SK-N-SH (cell line): Measurements from ENCODE around the gene PHACTR2. TPM values are rescaled to one million over a fixed set of nuclear protein-coding genes. Genes with fewer than 3 reads are reported as not detected.

ENCODE experiments used
- CTCF ChIA-PET: fragments of 300-600, 350-600 bp; formaldehyde crosslinking; extraction: SDS; loops from one replicate; lab custom pipeline; 2021; lab: Yijun Ruan, JAX
- POLR2A ChIA-PET: fragments of 350-600 bp; sonication (Branson Sonifier 250); formaldehyde crosslinking; extraction: SDS; loops from one replicate; lab custom pipeline; 2020; ENCODE audit warnings: antibody characterized with exemption, inconsistent platforms; lab: Yijun Ruan, JAX
- DNase-seq: peaks from one replicate; pipeline ENCODE4 v3.0.0; 2012
- H2AFZ ChIP-seq: fragments of 200-600 bp; sonication (generic); 2 replicates; pipeline ENCODE4 v1.8.1; 2016; ENCODE audit warnings: antibody characterized with exemption, mild to moderate bottlenecking, low read depth
- H3F3A ChIP-seq: fragments of 200-600 bp; sonication (generic); replicated peaks from 2 replicates; pipeline ENCODE3; 2016; ENCODE audit warnings: antibody characterized with exemption, mild to moderate bottlenecking; ENCODE audit not compliant: insufficient read depth
- H3K27ac ChIP-seq, 2 experiments: fragments of 200-500 bp in 1 of 2; fragments of 200-600 bp in 1 of 2; sonication (Bioruptor generic) in 1 of 2; sonication (generic), shearing (Covaris generic) in 1 of 2; 2 replicates each; pipeline versions ENCODE4 v1.5.1 to v1.6.1; 2014 to 2016; ENCODE audit warnings: low read depth in 2 of 2, inconsistent platforms in 1 of 2, low read length in 1 of 2, mild to moderate bottlenecking in 1 of 2, mixed read lengths in 1 of 2
- H3K27me3 ChIP-seq: fragments of 200-600 bp; sonication (generic), shearing (Covaris generic); 2 replicates; pipeline ENCODE4 v1.6.1; 2016; ENCODE audit warnings: mixed run types; ENCODE audit not compliant: insufficient read depth
- H3K36me3 ChIP-seq, 2 experiments: fragments of 200-500 bp in 1 of 2; fragments of 200-600 bp in 1 of 2; sonication (Bioruptor generic) in 1 of 2; sonication (generic) in 1 of 2; replicated peaks in 1 of 2; 2 replicates each; pipeline versions ENCODE3 to v1.5.1; 2014 to 2016; ENCODE audit warnings: low read length in 1 of 2, mild to moderate bottlenecking in 1 of 2; ENCODE audit not compliant: insufficient read depth in 2 of 2, control insufficient read depth in 1 of 2
- H3K4me1 ChIP-seq, 2 experiments: fragments of 200-500 bp in 1 of 2; fragments of 200-600 bp in 1 of 2; sonication (Bioruptor generic) in 1 of 2; sonication (generic), shearing (Covaris generic) in 1 of 2; 2 replicates each; pipeline versions ENCODE4 v1.5.1 to v1.6.1; 2014 to 2016; ENCODE audit warnings: low read depth in 1 of 2, low read length in 1 of 2, mixed run types in 1 of 2; ENCODE audit not compliant: insufficient read depth in 2 of 2, control insufficient read depth in 1 of 2
- H3K4me2 ChIP-seq: fragments of 200-600 bp; sonication (generic), shearing (Covaris generic); 2 replicates; pipeline ENCODE4 v1.6.1; 2017; ENCODE audit warnings: mixed run types
- H3K4me3 ChIP-seq, 2 experiments: fragments of 200-500 bp in 1 of 2; fragments of 200-600 bp in 1 of 2; sonication (Bioruptor generic) in 1 of 2; sonication (generic), shearing (Covaris generic) in 1 of 2; 2 replicates each; pipeline versions ENCODE4 v1.5.1 to v1.8.1; 2014 to 2016; ENCODE audit warnings: low read depth in 2 of 2, inconsistent platforms in 1 of 2, low read length in 1 of 2, mild to moderate bottlenecking in 1 of 2, mixed read lengths in 1 of 2, moderate library complexity in 1 of 2
- H3K79me2 ChIP-seq: fragments of 200-600 bp; sonication (generic); 2 replicates; pipeline ENCODE4 v1.8.1; 2017; ENCODE audit warnings: mild to moderate bottlenecking; ENCODE audit not compliant: insufficient read depth
- H3K9ac ChIP-seq: fragments of 200-600 bp; sonication (generic); 2 replicates; pipeline ENCODE4 v1.6.1; 2017; ENCODE audit warnings: mixed run types
- H3K9me2 ChIP-seq: fragments of 200-600 bp; sonication (generic); 2 replicates; pipeline ENCODE4 v1.6.1; 2017; ENCODE audit warnings: mixed run types
- H3K9me3 ChIP-seq: fragments of 200-600 bp; sonication (generic); 2 replicates; pipeline ENCODE4 v1.6.1; 2017; ENCODE audit warnings: mixed run types, mild to moderate bottlenecking, moderate library complexity
- H4K20me1 ChIP-seq: fragments of 200-600 bp; sonication (generic); 2 replicates; pipeline ENCODE4 v1.6.1; 2017; ENCODE audit warnings: mild to moderate bottlenecking, mixed run types; ENCODE audit not compliant: insufficient read depth
- CTCF ChIP-seq: fragments of 200-600 bp; sonication (generic); IDR thresholded peaks from 2 replicates; pipeline ENCODE4 v1.6.1; 2017; ENCODE audit warnings: antibody characterized with exemption, mild to moderate bottlenecking, moderate library complexity
- ELF1 ChIP-seq: IDR thresholded peaks from 2 replicates; pipeline ENCODE4 v1.4.0; 2012
- EP300 ChIP-seq, 2 experiments: IDR thresholded peaks; 2 replicates each; pipeline versions ENCODE4 v1.4.0 to v1.6.1; 2012; ENCODE audit warnings: borderline replicate concordance in 1 of 2, low read depth in 1 of 2, low read length in 1 of 2
- EZH2phosphoT487 ChIP-seq: fragments of 200-600 bp; sonication (generic); IDR thresholded peaks from 2 replicates; pipeline ENCODE4 v1.6.1; 2017; ENCODE audit warnings: low read depth, mixed run types, mild to moderate bottlenecking, antibody characterized with exemption, moderate library complexity, borderline replicate concordance
- FOXJ3 ChIP-seq: sonication (generic); formaldehyde crosslinking; IDR thresholded peaks from 2 replicates; pipeline ENCODE4 v1.5.1; 2020; ENCODE audit warnings: mild to moderate bottlenecking, missing genetic modification reagents
- FOXM1 ChIP-seq: IDR thresholded peaks from 2 replicates; pipeline ENCODE4 v1.4.0; 2012; ENCODE audit warnings: low read depth, mild to moderate bottlenecking
- JUND ChIP-seq: IDR thresholded peaks from 2 replicates; pipeline ENCODE4 v1.4.0; 2012
- NFIC ChIP-seq: IDR thresholded peaks from 2 replicates; pipeline ENCODE4 v1.4.0; 2012; ENCODE audit warnings: borderline replicate concordance
- RAD21 ChIP-seq: IDR thresholded peaks from 2 replicates; pipeline ENCODE4 v1.6.1; 2012; ENCODE audit warnings: mild to moderate bottlenecking, low read length
- RCOR1 ChIP-seq: fragments of 150-350 bp; IDR thresholded peaks from 2 replicates; pipeline ENCODE4 v1.6.1; 2017; ENCODE audit warnings: antibody characterized with exemption, low read length
- RFX5 ChIP-seq: IDR thresholded peaks from 2 replicates; pipeline ENCODE4 v1.6.1; 2012; ENCODE audit warnings: mild to moderate bottlenecking, improper control_type of control experiment, low read length
- SIN3A ChIP-seq: IDR thresholded peaks from 2 replicates; pipeline ENCODE4 v1.6.1; 2012; ENCODE audit warnings: low read depth, mild to moderate bottlenecking, low read length, moderate library complexity, borderline replicate concordance
- TAF1 ChIP-seq: IDR thresholded peaks from 2 replicates; pipeline ENCODE4 v1.6.1; 2012; ENCODE audit warnings: low read depth, mild to moderate bottlenecking, low read length, moderate library complexity, borderline replicate concordance
- TCF12 ChIP-seq: IDR thresholded peaks from 2 replicates; pipeline ENCODE4 v1.4.0; 2012
- TEAD4 ChIP-seq: IDR thresholded peaks from 2 replicates; pipeline ENCODE4 v1.4.0; 2012; ENCODE audit warnings: mild to moderate bottlenecking, borderline replicate concordance; ENCODE audit not compliant: insufficient read depth
- WGBS: methylation state at CpG from one replicate; pipeline ENCODE4 v1.1.6; 2017; ENCODE audit warnings: low lambda C conversion rate; 5-methylcytosine and 5-hydroxymethylcytosine counted together
- polyA plus RNA-seq, 3 experiments: library from polyadenylated mRNA; depleted of rRNA; stranded (reverse); fragments of >200 nt; gene quantifications; 2 replicates each; pipeline ENCODE4 v1.2.3, GENCODE V29; 2012
- TF ChIP-seq, protein P1 (sequence below): IDR thresholded peaks from 2 replicates; pipeline ENCODE4 v1.4.0; 2012; ENCODE audit warnings: low read depth, borderline replicate concordance
- TF ChIP-seq, protein P2 (sequence below): IDR thresholded peaks from 2 replicates; pipeline ENCODE4 v1.6.1; 2012; ENCODE audit warnings: mild to moderate bottlenecking, low read depth, low read length, moderate library complexity
- TF ChIP-seq, protein P3 (sequence below): fragments of 150-350 bp; IDR thresholded peaks from 2 replicates; pipeline ENCODE4 v1.6.1; 2017; ENCODE audit warnings: antibody characterized with exemption, low read length, low read depth, borderline replicate concordance

The PHACTR2 gene
- polyA plus RNA-seq, 1 of the 3 experiments (the other 2 are of a cell fraction) = 5.0 TPM

- H2AFZ ChIP-seq = no peak overlapping the region
- 94% methylated on average over 2 of the region's 2 CpGs for WGBS
- CTCF ChIA-PET = no interaction called here
- no peaks in the 10 kb centered on the region for H3K4me1 ChIP-seq
- H3K4me2 ChIP-seq = no peak overlapping the region
- H4K20me1 ChIP-seq = no peaks in the 10 kb centered on the region
- POLR2A ChIA-PET = no interaction called here
- H3K9me3 ChIP-seq = no peaks in the 10 kb centered on the region
- H3K27ac ChIP-seq = no peak overlapping the region
- no peak overlapping the region for H3K9ac ChIP-seq
- H3K9me2 ChIP-seq = no peaks in the 10 kb centered on the region
- H3K27me3 ChIP-seq = no peaks in the 10 kb centered on the region
- H3K4me3 ChIP-seq = no peak overlapping the region
- DNase-seq = no peak
- 0 out of 2 replicates have a peak, but pooled peaks cover 2% of the 10 kb centered on the region for H3K79me2 ChIP-seq
- H3F3A ChIP-seq = peaks cover 9% of the 10 kb centered on the region
- TF ChIP-seq SIN3A (no peak), EP300 (IDR thresholded peaks at IDR 0.05; ENCODE audit: borderline replicate concordance in 1 of 2, low read depth in 1 of 2, low read length in 1 of 2) (no peak), RFX5 (no peak), NFIC (no peak), TCF12 (no peak), FOXM1 (no peak), RAD21 (no peak), TEAD4 (no peak), EZH2phosphoT487 (no peak), TAF1 (no peak), ELF1 (no peak), RCOR1 (no peak), CTCF (no peak), JUND (no peak), FOXJ3 (CRISPR knock-in tag) (no peak)
- TF ChIP-seq, protein P1, sequence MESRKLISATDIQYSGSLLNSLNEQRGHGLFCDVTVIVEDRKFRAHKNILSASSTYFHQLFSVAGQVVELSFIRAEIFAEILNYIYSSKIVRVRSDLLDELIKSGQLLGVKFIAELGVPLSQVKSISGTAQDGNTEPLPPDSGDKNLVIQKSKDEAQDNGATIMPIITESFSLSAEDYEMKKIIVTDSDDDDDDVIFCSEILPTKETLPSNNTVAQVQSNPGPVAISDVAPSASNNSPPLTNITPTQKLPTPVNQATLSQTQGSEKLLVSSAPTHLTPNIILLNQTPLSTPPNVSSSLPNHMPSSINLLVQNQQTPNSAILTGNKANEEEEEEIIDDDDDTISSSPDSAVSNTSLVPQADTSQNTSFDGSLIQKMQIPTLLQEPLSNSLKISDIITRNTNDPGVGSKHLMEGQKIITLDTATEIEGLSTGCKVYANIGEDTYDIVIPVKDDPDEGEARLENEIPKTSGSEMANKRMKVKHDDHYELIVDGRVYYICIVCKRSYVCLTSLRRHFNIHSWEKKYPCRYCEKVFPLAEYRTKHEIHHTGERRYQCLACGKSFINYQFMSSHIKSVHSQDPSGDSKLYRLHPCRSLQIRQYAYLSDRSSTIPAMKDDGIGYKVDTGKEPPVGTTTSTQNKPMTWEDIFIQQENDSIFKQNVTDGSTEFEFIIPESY = no peak
- TF ChIP-seq, protein P2, sequence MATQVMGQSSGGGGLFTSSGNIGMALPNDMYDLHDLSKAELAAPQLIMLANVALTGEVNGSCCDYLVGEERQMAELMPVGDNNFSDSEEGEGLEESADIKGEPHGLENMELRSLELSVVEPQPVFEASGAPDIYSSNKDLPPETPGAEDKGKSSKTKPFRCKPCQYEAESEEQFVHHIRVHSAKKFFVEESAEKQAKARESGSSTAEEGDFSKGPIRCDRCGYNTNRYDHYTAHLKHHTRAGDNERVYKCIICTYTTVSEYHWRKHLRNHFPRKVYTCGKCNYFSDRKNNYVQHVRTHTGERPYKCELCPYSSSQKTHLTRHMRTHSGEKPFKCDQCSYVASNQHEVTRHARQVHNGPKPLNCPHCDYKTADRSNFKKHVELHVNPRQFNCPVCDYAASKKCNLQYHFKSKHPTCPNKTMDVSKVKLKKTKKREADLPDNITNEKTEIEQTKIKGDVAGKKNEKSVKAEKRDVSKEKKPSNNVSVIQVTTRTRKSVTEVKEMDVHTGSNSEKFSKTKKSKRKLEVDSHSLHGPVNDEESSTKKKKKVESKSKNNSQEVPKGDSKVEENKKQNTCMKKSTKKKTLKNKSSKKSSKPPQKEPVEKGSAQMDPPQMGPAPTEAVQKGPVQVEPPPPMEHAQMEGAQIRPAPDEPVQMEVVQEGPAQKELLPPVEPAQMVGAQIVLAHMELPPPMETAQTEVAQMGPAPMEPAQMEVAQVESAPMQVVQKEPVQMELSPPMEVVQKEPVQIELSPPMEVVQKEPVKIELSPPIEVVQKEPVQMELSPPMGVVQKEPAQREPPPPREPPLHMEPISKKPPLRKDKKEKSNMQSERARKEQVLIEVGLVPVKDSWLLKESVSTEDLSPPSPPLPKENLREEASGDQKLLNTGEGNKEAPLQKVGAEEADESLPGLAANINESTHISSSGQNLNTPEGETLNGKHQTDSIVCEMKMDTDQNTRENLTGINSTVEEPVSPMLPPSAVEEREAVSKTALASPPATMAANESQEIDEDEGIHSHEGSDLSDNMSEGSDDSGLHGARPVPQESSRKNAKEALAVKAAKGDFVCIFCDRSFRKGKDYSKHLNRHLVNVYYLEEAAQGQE = no peak
- TF ChIP-seq, protein P3, sequence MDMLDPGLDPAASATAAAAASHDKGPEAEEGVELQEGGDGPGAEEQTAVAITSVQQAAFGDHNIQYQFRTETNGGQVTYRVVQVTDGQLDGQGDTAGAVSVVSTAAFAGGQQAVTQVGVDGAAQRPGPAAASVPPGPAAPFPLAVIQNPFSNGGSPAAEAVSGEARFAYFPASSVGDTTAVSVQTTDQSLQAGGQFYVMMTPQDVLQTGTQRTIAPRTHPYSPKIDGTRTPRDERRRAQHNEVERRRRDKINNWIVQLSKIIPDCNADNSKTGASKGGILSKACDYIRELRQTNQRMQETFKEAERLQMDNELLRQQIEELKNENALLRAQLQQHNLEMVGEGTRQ = no peak
- TF ChIP-seq, all 33 proteins: peak for 0
- H3K36me3 ChIP-seq = peaks cover 62 to 64% of the 10 kb centered on the region in 2 experiments
These were observed 186.0 kb downstream of the PHACTR2 start for GRCh38 chr6:143863771-143864170.
